SK-N-SH (cell line): ENCODE results near the gene CRISPLD2. TPM values are rescaled to one million over a fixed set of nuclear protein-coding genes. Genes with fewer than 3 reads are reported as not detected.

Experiments used
- CTCF ChIA-PET: fragments of 300-600, 350-600 bp; formaldehyde crosslinking; extraction: SDS; loops from one replicate; lab custom pipeline; 2021; lab: Yijun Ruan, JAX
- POLR2A ChIA-PET: fragments of 350-600 bp; sonication (Branson Sonifier 250); formaldehyde crosslinking; extraction: SDS; loops from one replicate; lab custom pipeline; 2020; ENCODE audit warnings: antibody characterized with exemption, inconsistent platforms; lab: Yijun Ruan, JAX
- DNase-seq: peaks from one replicate; pipeline ENCODE4 v3.0.0; 2012
- H2AFZ ChIP-seq: fragments of 200-600 bp; sonication (generic); 2 replicates; pipeline ENCODE4 v1.8.1; 2016; ENCODE audit warnings: antibody characterized with exemption, mild to moderate bottlenecking, low read depth
- H3F3A ChIP-seq: fragments of 200-600 bp; sonication (generic); replicated peaks from 2 replicates; pipeline ENCODE3; 2016; ENCODE audit warnings: antibody characterized with exemption, mild to moderate bottlenecking; ENCODE audit not compliant: insufficient read depth
- H3K27ac ChIP-seq, 2 experiments: fragments of 200-500 bp in 1 of 2; fragments of 200-600 bp in 1 of 2; sonication (Bioruptor generic) in 1 of 2; sonication (generic), shearing (Covaris generic) in 1 of 2; 2 replicates each; pipeline versions ENCODE4 v1.5.1 to v1.6.1; 2014 to 2016; ENCODE audit warnings: low read depth in 2 of 2, inconsistent platforms in 1 of 2, low read length in 1 of 2, mild to moderate bottlenecking in 1 of 2, mixed read lengths in 1 of 2
- H3K27me3 ChIP-seq: fragments of 200-600 bp; sonication (generic), shearing (Covaris generic); 2 replicates; pipeline ENCODE4 v1.6.1; 2016; ENCODE audit warnings: mixed run types; ENCODE audit not compliant: insufficient read depth
- H3K36me3 ChIP-seq, 2 experiments: fragments of 200-500 bp in 1 of 2; fragments of 200-600 bp in 1 of 2; sonication (Bioruptor generic) in 1 of 2; sonication (generic) in 1 of 2; replicated peaks in 1 of 2; 2 replicates each; pipeline versions ENCODE3 to v1.5.1; 2014 to 2016; ENCODE audit warnings: low read length in 1 of 2, mild to moderate bottlenecking in 1 of 2; ENCODE audit not compliant: insufficient read depth in 2 of 2, control insufficient read depth in 1 of 2
- H3K4me1 ChIP-seq, 2 experiments: fragments of 200-500 bp in 1 of 2; fragments of 200-600 bp in 1 of 2; sonication (Bioruptor generic) in 1 of 2; sonication (generic), shearing (Covaris generic) in 1 of 2; 2 replicates each; pipeline versions ENCODE4 v1.5.1 to v1.6.1; 2014 to 2016; ENCODE audit warnings: low read depth in 1 of 2, low read length in 1 of 2, mixed run types in 1 of 2; ENCODE audit not compliant: insufficient read depth in 2 of 2, control insufficient read depth in 1 of 2
- H3K4me2 ChIP-seq: fragments of 200-600 bp; sonication (generic), shearing (Covaris generic); 2 replicates; pipeline ENCODE4 v1.6.1; 2017; ENCODE audit warnings: mixed run types
- H3K4me3 ChIP-seq, 2 experiments: fragments of 200-500 bp in 1 of 2; fragments of 200-600 bp in 1 of 2; sonication (Bioruptor generic) in 1 of 2; sonication (generic), shearing (Covaris generic) in 1 of 2; 2 replicates each; pipeline versions ENCODE4 v1.5.1 to v1.8.1; 2014 to 2016; ENCODE audit warnings: low read depth in 2 of 2, inconsistent platforms in 1 of 2, low read length in 1 of 2, mild to moderate bottlenecking in 1 of 2, mixed read lengths in 1 of 2, moderate library complexity in 1 of 2
- H3K79me2 ChIP-seq: fragments of 200-600 bp; sonication (generic); 2 replicates; pipeline ENCODE4 v1.8.1; 2017; ENCODE audit warnings: mild to moderate bottlenecking; ENCODE audit not compliant: insufficient read depth
- H3K9ac ChIP-seq: fragments of 200-600 bp; sonication (generic); 2 replicates; pipeline ENCODE4 v1.6.1; 2017; ENCODE audit warnings: mixed run types
- H3K9me2 ChIP-seq: fragments of 200-600 bp; sonication (generic); 2 replicates; pipeline ENCODE4 v1.6.1; 2017; ENCODE audit warnings: mixed run types
- H3K9me3 ChIP-seq: fragments of 200-600 bp; sonication (generic); 2 replicates; pipeline ENCODE4 v1.6.1; 2017; ENCODE audit warnings: mixed run types, mild to moderate bottlenecking, moderate library complexity
- H4K20me1 ChIP-seq: fragments of 200-600 bp; sonication (generic); 2 replicates; pipeline ENCODE4 v1.6.1; 2017; ENCODE audit warnings: mild to moderate bottlenecking, mixed run types; ENCODE audit not compliant: insufficient read depth
- CHD2 ChIP-seq: fragments of 150-350 bp; IDR thresholded peaks from 2 replicates; pipeline ENCODE4 v1.6.1; 2018; ENCODE audit warnings: low read length; ENCODE audit not compliant: partially characterized antibody
- CTCF ChIP-seq: fragments of 200-600 bp; sonication (generic); IDR thresholded peaks from 2 replicates; pipeline ENCODE4 v1.6.1; 2017; ENCODE audit warnings: antibody characterized with exemption, mild to moderate bottlenecking, moderate library complexity
- EZH2phosphoT487 ChIP-seq: fragments of 200-600 bp; sonication (generic); IDR thresholded peaks from 2 replicates; pipeline ENCODE4 v1.6.1; 2017; ENCODE audit warnings: low read depth, mixed run types, mild to moderate bottlenecking, antibody characterized with exemption, moderate library complexity, borderline replicate concordance
- FOSL2 ChIP-seq: IDR thresholded peaks from 2 replicates; pipeline ENCODE4 v1.4.0; 2012; ENCODE audit warnings: low read depth, mild to moderate bottlenecking, moderate library complexity, borderline replicate concordance
- FOXM1 ChIP-seq: IDR thresholded peaks from 2 replicates; pipeline ENCODE4 v1.4.0; 2012; ENCODE audit warnings: low read depth, mild to moderate bottlenecking
- GABPA ChIP-seq: IDR thresholded peaks from 2 replicates; pipeline ENCODE4 v1.4.0; 2012; ENCODE audit warnings: low read depth, mild to moderate bottlenecking
- GATA2 ChIP-seq: sonication (generic); formaldehyde crosslinking; IDR thresholded peaks from 2 replicates; pipeline ENCODE4 v1.5.0; 2020; ENCODE audit warnings: mild to moderate bottlenecking, missing genetic modification reagents
- IRF3 ChIP-seq: fragments of 150-350 bp; IDR thresholded peaks from 2 replicates; pipeline ENCODE4 v1.6.1; 2016; ENCODE audit warnings: mild to moderate bottlenecking, low read depth, low read length
- MEF2A ChIP-seq: IDR thresholded peaks from 2 replicates; pipeline ENCODE4 v1.4.0; 2012; ENCODE audit warnings: low read depth, borderline replicate concordance
- MXI1 ChIP-seq: IDR thresholded peaks from 2 replicates; pipeline ENCODE4 v1.6.1; 2012; ENCODE audit warnings: mild to moderate bottlenecking, low read depth, low read length, improper control_type of control experiment
- NRF1 ChIP-seq: IDR thresholded peaks from 2 replicates; pipeline ENCODE4 v1.6.1; 2012; ENCODE audit warnings: low read depth, mild to moderate bottlenecking, low read length
- PBX3 ChIP-seq: IDR thresholded peaks from 2 replicates; pipeline ENCODE4; 2012
- RAD21 ChIP-seq: IDR thresholded peaks from 2 replicates; pipeline ENCODE4 v1.6.1; 2012; ENCODE audit warnings: mild to moderate bottlenecking, low read length
- RXRA ChIP-seq: IDR thresholded peaks from 2 replicates; pipeline ENCODE4 v1.4.0; 2012; ENCODE audit warnings: low read depth, mild to moderate bottlenecking, borderline replicate concordance
- SIN3A ChIP-seq: IDR thresholded peaks from 2 replicates; pipeline ENCODE4 v1.6.1; 2012; ENCODE audit warnings: low read depth, mild to moderate bottlenecking, low read length, moderate library complexity, borderline replicate concordance
- TCF12 ChIP-seq: IDR thresholded peaks from 2 replicates; pipeline ENCODE4 v1.4.0; 2012
- TEAD4 ChIP-seq: IDR thresholded peaks from 2 replicates; pipeline ENCODE4 v1.4.0; 2012; ENCODE audit warnings: mild to moderate bottlenecking, borderline replicate concordance; ENCODE audit not compliant: insufficient read depth
- USF1 ChIP-seq: IDR thresholded peaks from 2 replicates; pipeline ENCODE4 v1.4.0; 2012; ENCODE audit warnings: low read depth, borderline replicate concordance
- USF2 ChIP-seq: fragments of 150-350 bp; IDR thresholded peaks from 2 replicates; pipeline ENCODE4 v1.6.1; 2017; ENCODE audit warnings: antibody characterized with exemption, low read length, low read depth, borderline replicate concordance
- WGBS: methylation state at CpG from one replicate; pipeline ENCODE4 v1.1.6; 2017; ENCODE audit warnings: low lambda C conversion rate; 5-methylcytosine and 5-hydroxymethylcytosine counted together
- polyA plus RNA-seq, 3 experiments: library from polyadenylated mRNA; depleted of rRNA; stranded (reverse); fragments of >200 nt; gene quantifications; 2 replicates each; pipeline ENCODE4 v1.2.3, GENCODE V29; 2012

Gene CRISPLD2
- polyA plus RNA-seq, 1 of the 3 experiments (the other 2 are of a cell fraction), result 6.3 TPM

GRCh38 chr16:84807776-84808175, 12.0 kb upstream of the CRISPLD2 start:
- ChIA-PET CTCF (interaction anchor here (1.2 to 1.5 kb wide), 2 partner anchors 12 to 163 kb away, joined by 3 to 4 read pairs; partner anchors contain the start of gene CRISPLD2), POLR2A (no interaction called here)
- Histone ChIP-seq H3K4me1 (peaks cover 9 to 11% of the 10 kb centered on the region in 2 experiments; a peak in 2 of 4 replicates), H2AFZ (no peak overlapping the region), H3K36me3 (no peaks in the 10 kb centered on the region), H3K9me2 (no peaks in the 10 kb centered on the region), H3K79me2 (no peaks in the 10 kb centered on the region), H3K9me3 (no peaks in the 10 kb centered on the region), H3K4me2 (no peak overlapping the region), H3K9ac (no peak overlapping the region), H3K27me3 (no peaks in the 10 kb centered on the region; the same call in 1 of the 2 replicates), H3K27ac (0 out of 4 replicates have a peak overlapping the region, but pooled peaks of 1 of the 2 experiments have one; percentile 82), H3K4me3 (no peak overlapping the region), H3F3A (peaks cover 19% of the 10 kb centered on the region), H4K20me1 (no peaks in the 10 kb centered on the region)
- TF ChIP-seq TEAD4 (no peak), TCF12 (no peak), MEF2A (no peak), CTCF (no peak), RAD21 (no peak), MXI1 (no peak), FOXM1 (no peak), EZH2phosphoT487 (no peak), RXRA (no peak), USF1 (no peak), USF2 (no peak), IRF3 (no peak), CHD2 (no peak), FOSL2 (no peak), PBX3 (no peak), SIN3A (no peak), NRF1 (no peak), GATA2 (CRISPR knock-in tag) (no peak), GABPA (no peak)
- 94% methylated on average over 7 of the region's 7 CpGs for WGBS
- no peak for DNase-seq
